Mesenchymal stem cell (in vitro differentiated cells and primary cell): ENCODE data around the gene AFAP1.
A peak's percentile ranks its signal among the peaks of the same experiment; 100 is the strongest.

Source experiments
- DNase-seq: peaks from one replicate; pipeline ENCODE4 v3.0.0-alpha.2; 2013
- H2AFZ ChIP-seq: one replicate; pipeline ENCODE4 v1.6.1; 2013; ENCODE audit warnings: low read depth, mild to moderate bottlenecking, control low read depth, inconsistent platforms, low read length, moderate library complexity
- H2AK5ac ChIP-seq: 2 replicates; pipeline ENCODE4 v1.6.1; 2013; ENCODE audit warnings: low read length, moderate library complexity, mild to moderate bottlenecking, inconsistent platforms; ENCODE audit not compliant: severe bottlenecking
- H2BK120ac ChIP-seq: one replicate; pipeline ENCODE4 v1.6.1; 2013; ENCODE audit warnings: low read depth, mild to moderate bottlenecking, inconsistent platforms, low read length, moderate library complexity
- H2BK12ac ChIP-seq, 2 experiments: one replicate each; pipeline ENCODE4 v1.6.1; 2013; ENCODE audit warnings: inconsistent platforms in 2 of 2, low read length in 2 of 2, mild to moderate bottlenecking in 2 of 2, moderate library complexity in 2 of 2, control low read depth in 1 of 2
- H2BK15ac ChIP-seq: one replicate; pipeline ENCODE4 v1.6.1; 2013; ENCODE audit warnings: mild to moderate bottlenecking, low read depth, inconsistent platforms; ENCODE audit not compliant: poor library complexity, severe bottlenecking
- H2BK5ac ChIP-seq: 2 replicates; pipeline ENCODE4 v1.6.1; 2013; ENCODE audit warnings: low read depth, mild to moderate bottlenecking, low read length, control low read depth, inconsistent platforms; ENCODE audit not compliant: poor library complexity, severe bottlenecking
- H3K14ac ChIP-seq, 2 experiments: one replicate each; pipeline ENCODE4 v1.6.1; 2013; ENCODE audit warnings: inconsistent platforms in 2 of 2, low read length in 2 of 2, control low read depth in 1 of 2, mild to moderate bottlenecking in 1 of 2, moderate library complexity in 1 of 2
- H3K18ac ChIP-seq, 2 experiments: one replicate each; pipeline ENCODE4 v1.6.1; 2013; ENCODE audit warnings: inconsistent platforms in 2 of 2, low read length in 2 of 2, control low read depth in 1 of 2, low read depth in 1 of 2, mild to moderate bottlenecking in 1 of 2
- H3K23ac ChIP-seq, 2 experiments: one replicate each; pipeline ENCODE4 v1.6.1; 2013; ENCODE audit warnings: inconsistent platforms in 2 of 2, low read length in 2 of 2, mild to moderate bottlenecking in 2 of 2, moderate library complexity in 2 of 2, control low read depth in 1 of 2
- H3K27ac ChIP-seq: 2 replicates; pipeline ENCODE4 v1.5.1; 2013; ENCODE audit warnings: mild to moderate bottlenecking, moderate library complexity, low read length, control low read depth, inconsistent platforms; ENCODE audit not compliant: poor library complexity, severe bottlenecking
- H3K27me3 ChIP-seq, 2 experiments: 2 replicates each; pipeline versions ENCODE4 v1.6.1 to v1.7.0; 2013; ENCODE audit warnings: low read length in 2 of 2, mild to moderate bottlenecking in 2 of 2, moderate library complexity in 2 of 2, control low read depth in 1 of 2, inconsistent platforms in 1 of 2; ENCODE audit not compliant: control insufficient read depth in 1 of 2, insufficient read depth in 1 of 2
- H3K36me3 ChIP-seq, 2 experiments: 2 replicates each; pipeline versions ENCODE4 v1.6.1 to v1.7.0; 2013; ENCODE audit warnings: low read length in 2 of 2, control low read depth in 1 of 2, inconsistent platforms in 1 of 2, low read depth in 1 of 2, mild to moderate bottlenecking in 1 of 2; ENCODE audit not compliant: insufficient read depth in 2 of 2, control insufficient read depth in 1 of 2
- H3K4ac ChIP-seq, 2 experiments: one replicate each; pipeline ENCODE4 v1.6.1; 2013; ENCODE audit warnings: inconsistent platforms in 2 of 2, low read length in 2 of 2, mild to moderate bottlenecking in 2 of 2, moderate library complexity in 2 of 2, control low read depth in 1 of 2, low read depth in 1 of 2
- H3K4me1 ChIP-seq: 2 replicates; pipeline ENCODE4 v1.6.1; 2013; ENCODE audit warnings: low read depth, low read length, control low read depth; ENCODE audit not compliant: control insufficient read depth, insufficient read depth
- H3K4me2 ChIP-seq: 2 replicates; pipeline ENCODE4 v1.6.1; 2013; ENCODE audit warnings: low read length, mild to moderate bottlenecking, inconsistent platforms; ENCODE audit not compliant: poor library complexity, severe bottlenecking
- H3K4me3 ChIP-seq, 2 experiments: 2 replicates each; pipeline versions ENCODE4 v1.5.1 to v1.7.0; 2013; ENCODE audit warnings: low read length in 2 of 2, mild to moderate bottlenecking in 2 of 2, control low read depth in 1 of 2, low read depth in 1 of 2; ENCODE audit not compliant: insufficient read depth in 1 of 2
- H3K79me1 ChIP-seq: replicated peaks from 2 replicates; pipeline ENCODE4 v1.6.1; 2013; ENCODE audit warnings: mild to moderate bottlenecking, control low read depth, low read length, inconsistent platforms; ENCODE audit not compliant: poor library complexity, severe bottlenecking
- H3K9ac ChIP-seq: 2 replicates; pipeline ENCODE4 v1.7.0; 2013; ENCODE audit warnings: mild to moderate bottlenecking, low read length, moderate library complexity
- H3K9me3 ChIP-seq: 2 replicates; pipeline ENCODE4 v1.7.0; 2013; ENCODE audit warnings: mild to moderate bottlenecking, low read length; ENCODE audit not compliant: control insufficient read depth
- H4K8ac ChIP-seq: one replicate; pipeline ENCODE4 v1.6.1; 2013; ENCODE audit warnings: inconsistent platforms, mild to moderate bottlenecking, low read length, moderate library complexity
- H4K91ac ChIP-seq: one replicate; pipeline ENCODE4 v1.6.1; 2013; ENCODE audit warnings: mild to moderate bottlenecking, low read length, inconsistent platforms
- WGBS: methylation state at CpG from one replicate; pipeline ENCODE4 v1.1.7; 2013; ENCODE audit warnings: mixed read lengths; 5-methylcytosine and 5-hydroxymethylcytosine counted together

Gene AFAP1

GRCh38 chr4:7829652-7830580, 109.7 kb downstream of the AFAP1 start:
- 83% methylated on average over 7 of the region's 10 CpGs for WGBS
- H3K9ac ChIP-seq, result no peak overlapping the region

GRCh38 chr4:7828793-7829301, 110.8 kb downstream of the AFAP1 start:
- H3K27me3 ChIP-seq, result no peaks in the 10 kb centered on the region
- no peak overlapping the region for H4K8ac ChIP-seq
- H3K79me1 ChIP-seq, result peaks cover 20% of the 10 kb centered on the region
- peak; percentile 85 for DNase-seq
- H2BK5ac ChIP-seq, result peak overlapping the region; percentile 51
- 76% methylated on average over 4 of the region's 6 CpGs for WGBS
- H3K23ac ChIP-seq, result no peak overlapping the region
- H3K4ac ChIP-seq, result no peak overlapping the region
- peak overlapping the region in 1 of 2 experiments; percentile 35 for H3K4me3 ChIP-seq
- H3K14ac ChIP-seq, result no peak overlapping the region
- H2BK12ac ChIP-seq, result peak overlapping the region in 1 of 2 experiments; percentile 7
- H3K9me3 ChIP-seq, result no peaks in the 10 kb centered on the region
- peak overlapping the region; percentile 66 for H3K9ac ChIP-seq
- no peak overlapping the region for H2AFZ ChIP-seq
- no peak overlapping the region for H4K91ac ChIP-seq
- H2BK15ac ChIP-seq, result no peak overlapping the region
- no peak overlapping the region for H3K4me2 ChIP-seq
- H3K18ac ChIP-seq, result peak overlapping the region in 1 of 2 experiments; percentile 55
- peak overlapping the region; percentile 65 for H2AK5ac ChIP-seq
- peak overlapping the region; percentile 94 for H3K27ac ChIP-seq
- H3K36me3 ChIP-seq, result peaks cover 21 to 55% of the 10 kb centered on the region in 2 experiments
- peak overlapping the region; percentile 54 for H2BK120ac ChIP-seq
- peaks cover 20% of the 10 kb centered on the region for H3K4me1 ChIP-seq

More at GRCh38 chr4:7829652-7830580, 109.7 kb downstream of the AFAP1 start:
- H3K14ac ChIP-seq, result no peak overlapping the region
- no peak overlapping the region for H4K8ac ChIP-seq
- H2BK12ac ChIP-seq, result peak overlapping the region in 1 of 2 experiments; percentile 25
- H3K79me1 ChIP-seq, result peaks cover 22% of the 10 kb centered on the region
- H3K4ac ChIP-seq, result peak overlapping the region in 1 of 2 experiments; percentile 58
- H2AFZ ChIP-seq, result no peak overlapping the region
- peak overlapping the region; percentile 66 for H2AK5ac ChIP-seq
- H3K36me3 ChIP-seq, result peaks cover 26 to 62% of the 10 kb centered on the region in 2 experiments
- no peak overlapping the region for H4K91ac ChIP-seq
- H3K4me2 ChIP-seq, result no peak overlapping the region
- H2BK15ac ChIP-seq, result no peak overlapping the region
- no peaks in the 10 kb centered on the region for H3K27me3 ChIP-seq
- peak overlapping the region in 1 of 2 experiments; percentile 21 for H3K18ac ChIP-seq
- H2BK5ac ChIP-seq, result no peak overlapping the region
- no peak overlapping the region for H2BK120ac ChIP-seq
- DNase-seq, result no peak
- H3K4me3 ChIP-seq, result no peak overlapping the region
- no peak overlapping the region for H3K23ac ChIP-seq
- H3K27ac ChIP-seq, result peak overlapping the region; percentile 94
- no peaks in the 10 kb centered on the region for H3K9me3 ChIP-seq
- H3K4me1 ChIP-seq, result peaks cover 18% of the 10 kb centered on the region

GRCh38 chr4:7828011-7828720, 111.5 kb downstream of the AFAP1 start:
- Histone ChIP-seq H3K9ac (peak overlapping the region; percentile 73), H2BK12ac (peak overlapping the region; percentile 7 to 58), H3K4ac (no peak overlapping the region), H3K4me1 (peaks cover 23% of the 10 kb centered on the region), H2BK5ac (peak overlapping the region; percentile 60), H3K4me3 (peak overlapping the region in 1 of 2 experiments; percentile 61), H2BK15ac (no peak overlapping the region), H3K18ac (peak overlapping the region in 1 of 2 experiments; percentile 56), H3K14ac (no peak overlapping the region), H3K27me3 (no peaks in the 10 kb centered on the region), H2AK5ac (peak overlapping the region; percentile 33), H3K4me2 (peak overlapping the region; percentile 24), H2AFZ (no peak overlapping the region), H3K9me3 (no peaks in the 10 kb centered on the region), H3K23ac (no peak overlapping the region), H3K79me1 (peaks cover 20% of the 10 kb centered on the region), H4K91ac (no peak overlapping the region), H3K36me3 (peaks cover 21 to 50% of the 10 kb centered on the region in 2 experiments), H4K8ac (no peak overlapping the region), H3K27ac (peak overlapping the region; percentile 94), H2BK120ac (peak overlapping the region; percentile 54)
- 48% methylated on average over 13 of the region's 13 CpGs for WGBS
- peak; percentile 99 for DNase-seq
